GM12892 (cell line): ENCODE results near the gene AFDN.

Experiments
- POLR2A ChIP-seq: IDR thresholded peaks from 2 replicates; pipeline ENCODE4 v1.6.1; 2011; ENCODE audit warnings: low read depth, low read length, control low read depth
- POLR2AphosphoS5 ChIP-seq: IDR thresholded peaks from 2 replicates; pipeline ENCODE4 v1.6.1; 2011; ENCODE audit warnings: low read depth, low read length, control low read depth
- TAF1 ChIP-seq: IDR thresholded peaks from 2 replicates; pipeline ENCODE4 v1.6.1; 2011; ENCODE audit warnings: low read depth, mild to moderate bottlenecking, control low read depth, low read length, borderline replicate concordance

DNA sequence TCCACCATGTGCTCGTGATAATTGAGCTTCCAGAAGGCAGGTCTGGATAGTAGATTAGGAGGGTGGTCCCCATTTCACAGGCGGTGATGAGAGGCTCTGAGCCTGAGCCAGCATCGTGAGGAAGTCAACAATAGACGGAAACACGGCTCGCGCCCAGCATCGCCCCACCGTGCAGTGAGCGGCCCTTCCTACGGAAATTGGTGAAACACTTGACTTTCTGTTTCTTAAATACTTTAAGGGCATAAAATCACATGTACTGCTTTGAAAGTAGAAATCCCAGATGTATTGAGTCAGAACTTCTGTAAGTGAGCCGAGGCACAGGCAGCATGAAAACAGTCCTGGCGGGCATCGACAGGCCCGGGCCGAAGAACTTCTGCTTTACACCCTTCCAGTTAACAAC is 166.5 kb downstream of the AFDN start:
- TF ChIP-seq POLR2A (no peak), POLR2AphosphoS5 (no peak), TAF1 (no peak)
